Pancreas (tissue), 10 donors: ENCODE results near the gene GDPD2. TPM values are rescaled to one million over a fixed set of nuclear protein-coding genes. Genes with fewer than 3 reads are reported as not detected.

Source experiments
- ATAC-seq, 4 donors: fragments of 200-7000 bp; cut with Tn5 transposase; one replicate each; pipeline versions ENCODE4 v1.8.0 to v1.9.1; 2020; ENCODE audit warnings: mild to moderate bottlenecking in 4 of 4, moderate library complexity in 4 of 4
- DNase-seq, 6 donors: peaks; one replicate each; pipeline ENCODE4 v3.0.0-alpha.2; 2020
- FAIRE-seq: peaks from 2 replicates; lab custom pipeline; 2012; peaks lifted over from hg19 to GRCh38; lab: Jason Lieb, UNC
- H3K27ac ChIP-seq, 4 donors: fragments of 200-600 bp; sonication (generic); 1 replicate in 3 of 4; 2 replicates in 1 of 4; pipeline versions ENCODE4 v1.5.0 to v1.8.0; 2020
- H3K27me3 ChIP-seq, 4 donors: fragments of 200-600 bp; one replicate each; pipeline ENCODE4 v1.8.0; 2021
- H3K36me3 ChIP-seq, 3 donors: fragments of 200-600 bp; sonication (generic) in 1 of 3; one replicate each; pipeline versions ENCODE4 v1.5.0 to v1.8.0; 2020 to 2021
- H3K4me1 ChIP-seq, 3 donors: fragments of 200-600 bp; one replicate each; pipeline ENCODE4 v1.8.0; 2021
- H3K4me3 ChIP-seq, 4 donors: fragments of 200-600 bp; sonication (generic) in 2 of 4; one replicate each; pipeline versions ENCODE4 v1.5.0 to v1.8.0; 2020 to 2021
- H3K9me3 ChIP-seq, 4 donors: fragments of 200-600 bp; one replicate each; pipeline ENCODE4 v1.8.0; 2021
- CTCF ChIP-seq, 4 donors: fragments of 200-600 bp; sonication (generic) in 3 of 4; IDR thresholded peaks; one replicate each; pipeline versions ENCODE4 v1.5.0 to v1.8.0; 2021; ENCODE audit warnings: antibody characterized with exemption in 4 of 4
- whole genome bisulfite sequencing, 2 donors: extraction: QIAGEN DNeasy Blood & Tissue Kit; methylation state at CpG; one replicate each; pipeline ENCODE4 v1.1.7; 2013; 5-methylcytosine and 5-hydroxymethylcytosine counted together
- intact Hi-C, 3 donors: fragments of 100-400 bp; cut with DNase I; formaldehyde crosslinking; loops; one replicate each; pipeline versions ENCODE4 v1.11.1 to v1.14.2; 2022
- polyA plus RNA-seq, 2 donors: library from polyadenylated mRNA; stranded (reverse); fragments of 200-250 nt; gene quantifications; one replicate each; pipeline ENCODE4 v1.2.3, GENCODE V29; 2013
- total RNA-seq, 6 donors: library from RNA; stranded (reverse); fragmentation: NEBNext Ultra II Directional in 4 of 6; extraction: Animal tissue kit (Norgen Biotek cat#: 25700) in 4 of 6; gene quantifications; one replicate each; pipeline versions ENCODE4 v1.2.1 to v1.2.4, GENCODE V29; 2021 to 2023
- donor health status: healthy with polysubstance abuse.
- donor health status: DM: no; HTN: no; CAD: no; lungs with moderate emphysema.
- donor health status: DM: no; HTN: no; CAD: no.
- donor health status: control.
- donor health status: control.
- donor health status: Bipolar disorder and iron deficiency.
- donor health status: DM: yes; HTN: yes; CAD: no.
- donor health status: DM: no; HTN: no; CAD: no.
- donor health status: DM: no; HTN: no; CAD: no.
- donor health status: DM: yes; HTN: yes; CAD: no.

The GDPD2 gene
- total and polyA plus RNA-seq, 8 donors: not detected

DNA sequence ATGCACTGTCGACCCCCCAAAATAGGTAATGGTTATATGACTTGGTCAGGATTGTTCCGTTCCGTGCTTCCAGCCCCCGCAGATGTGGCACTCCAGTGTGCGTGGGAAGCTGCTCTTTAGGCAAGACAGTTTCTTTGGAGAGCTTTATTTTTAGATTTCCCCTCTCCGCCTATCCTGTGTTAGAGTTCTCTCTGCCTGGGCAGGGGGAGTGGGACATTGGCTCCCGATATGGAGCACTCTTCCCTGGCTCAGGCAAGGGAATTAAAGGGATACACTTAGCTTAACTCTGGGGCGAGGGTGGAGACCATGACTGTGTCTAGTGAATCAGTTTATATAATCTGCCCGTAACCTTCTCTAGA lies 57.5 kb downstream of the GDPD2 start:
- no peak for DNase-seq
- intact Hi-C loops: no loop called here

DNA sequence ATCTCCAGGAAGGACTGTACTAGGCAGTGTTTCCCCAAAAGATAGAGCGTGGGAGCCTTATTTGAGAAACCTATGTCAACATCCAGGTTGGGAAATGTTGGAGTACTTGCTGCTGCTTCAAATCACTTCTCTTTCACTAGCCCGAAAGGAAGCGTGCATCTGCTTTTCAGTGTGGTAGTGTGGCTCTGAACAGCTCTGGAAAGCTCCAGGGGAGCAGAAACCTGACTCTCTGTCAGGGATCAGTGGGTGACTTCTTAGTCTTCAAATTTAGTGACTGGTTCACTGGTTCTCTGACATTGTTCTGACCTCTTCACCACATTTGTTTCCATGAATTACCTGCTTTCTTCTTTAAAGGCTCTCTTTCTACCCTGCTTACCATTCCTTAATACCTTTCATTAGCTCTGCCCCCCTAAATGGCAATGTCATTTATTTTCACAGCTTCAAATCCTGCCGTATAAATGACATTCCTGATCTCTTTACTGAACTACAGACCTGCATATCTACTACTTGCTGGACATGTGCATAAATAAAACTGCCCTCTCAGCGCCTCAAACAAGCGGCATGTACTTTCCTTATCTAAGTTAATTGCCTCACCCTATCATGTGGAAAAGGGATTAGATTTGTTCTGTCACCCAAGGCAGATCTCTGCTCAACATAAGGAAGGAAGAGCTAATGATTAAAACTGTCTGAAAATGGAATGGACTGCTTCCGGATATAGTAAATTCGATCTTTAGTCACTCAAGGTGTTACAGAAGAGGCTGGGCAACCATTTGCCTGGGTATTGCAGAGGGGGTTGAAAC lies 58.6 kb downstream of the GDPD2 start:
- H3K36me3 ChIP-seq: no peaks in the 10 kb centered on the region
- WGBS, 2 donors: 17 to 37% methylated on average over 8 of the region's 8 CpGs
- intact Hi-C loops: no loop called here
- no peak overlapping the region for H3K4me3 ChIP-seq
- peak overlapping the region; percentile 56 to 85 (median 72) for H3K27ac ChIP-seq
- no peak for TF ChIP-seq CTCF (IDR thresholded peaks at IDR 0.05)
- H3K27me3 ChIP-seq: peaks cover 0 to under 1% (median 0%) of the 10 kb centered on the region in 4 donors
- ATAC-seq: peak in 1 of 4 donors; percentile 10
- peaks cover 22 to 55% (median 46%) of the 10 kb centered on the region in 3 donors for H3K4me1 ChIP-seq
- no peak for FAIRE-seq
- H3K9me3 ChIP-seq: no peaks in the 10 kb centered on the region
- DNase-seq: no peak

More for the DNA sequence above, 57.5 kb downstream of the GDPD2 start:
- Histone ChIP-seq H3K27me3 (peaks cover 0 to 4% (median 0%) of the 10 kb centered on the region in 4 donors), H3K4me3 (peak overlapping the region in 1 of 4 donors; percentile 6), H3K27ac (peak overlapping the region; percentile 56 to 85 (median 72)), H3K36me3 (no peaks in the 10 kb centered on the region), H3K9me3 (no peaks in the 10 kb centered on the region), H3K4me1 (peaks cover 22 to 60% (median 44%) of the 10 kb centered on the region in 3 donors)
- FAIRE-seq: no peak
- 36 to 53% methylated on average over 9 of the region's 9 CpGs for WGBS, 2 donors
- TF ChIP-seq CTCF (IDR thresholded peaks at IDR 0.05): no peak
- ATAC-seq: no peak

- Histone ChIP-seq H3K4me1 (peaks cover 22 to 49% (median 46%) of the 10 kb centered on the region in 3 donors), H3K27me3 (no peaks in the 10 kb centered on the region), H3K27ac (peak overlapping the region in 2 of 4 donors; percentile 80 to 85), H3K9me3 (no peaks in the 10 kb centered on the region), H3K4me3 (no peak overlapping the region), H3K36me3 (no peaks in the 10 kb centered on the region)
- ATAC-seq (no peak), FAIRE-seq (no peak), DNase-seq (no peak)
- no peak for TF ChIP-seq CTCF (IDR thresholded peaks at IDR 0.05)
- intact Hi-C loops: no loop called here
- 75 to 100% methylated on average over 1 to 2 of the region's 2 CpGs for WGBS, 2 donors
Observed at GRCh38 chrX:70482300-70482699, 59.2 kb downstream of the GDPD2 start.

Other genes with a start within 250 kb of the GDPD2 start
- gene DGAT2L6, start 245.8 kb upstream of the GDPD2 start, total RNA-seq: not detected
- not detected for gene DGAT2L6, start 245.8 kb upstream of the GDPD2 start, polyA plus RNA-seq
- not detected for gene AWAT1, start 188.7 kb upstream of the GDPD2 start, total RNA-seq
- gene AWAT1, start 188.7 kb upstream of the GDPD2 start, polyA plus RNA-seq: not detected
- gene P2RY4, start 163.1 kb upstream of the GDPD2 start, total RNA-seq: under 1 TPM in 2 of 6 donors, not detected in 4; 0.20 to 0.32 TPM
- under 1 TPM; 0.09 to 0.11 TPM for gene P2RY4, start 163.1 kb upstream of the GDPD2 start, polyA plus RNA-seq
- not detected for gene ARR3, start 155.0 kb upstream of the GDPD2 start, total RNA-seq
- gene ARR3, start 155.0 kb upstream of the GDPD2 start, polyA plus RNA-seq: not detected
- gene RAB41, start 141.1 kb upstream of the GDPD2 start, total RNA-seq: not detected
- gene RAB41, start 141.1 kb upstream of the GDPD2 start, polyA plus RNA-seq: not detected
- gene PDZD11, start 133.4 kb upstream of the GDPD2 start, total RNA-seq: 10 to 100 TPM in 4 of 6 donors, 1 to 10 TPM in 2; 7.4 to 18.3 (median 12.4) TPM
- 10 to 100 TPM; 28.7 to 30.9 TPM for gene PDZD11, start 133.4 kb upstream of the GDPD2 start, polyA plus RNA-seq
- under 1 TPM in 5 of 6 donors, not detected in 1; 0.09 to 0.72 (median 0.29) TPM for gene KIF4A, start 133.2 kb upstream of the GDPD2 start, total RNA-seq
- gene KIF4A, start 133.2 kb upstream of the GDPD2 start, polyA plus RNA-seq: under 1 TPM; 0.04 to 0.09 TPM
- 10 to 100 TPM; 35.3 to 55.7 (median 47.1) TPM for gene DLG3, start 21.5 kb downstream of the GDPD2 start, total RNA-seq
- 10 to 100 TPM; 18.7 to 19.0 TPM for gene DLG3, start 21.5 kb downstream of the GDPD2 start, polyA plus RNA-seq